ENCODE measurements around the gene ELF5.

The ELF5 gene

DNA sequence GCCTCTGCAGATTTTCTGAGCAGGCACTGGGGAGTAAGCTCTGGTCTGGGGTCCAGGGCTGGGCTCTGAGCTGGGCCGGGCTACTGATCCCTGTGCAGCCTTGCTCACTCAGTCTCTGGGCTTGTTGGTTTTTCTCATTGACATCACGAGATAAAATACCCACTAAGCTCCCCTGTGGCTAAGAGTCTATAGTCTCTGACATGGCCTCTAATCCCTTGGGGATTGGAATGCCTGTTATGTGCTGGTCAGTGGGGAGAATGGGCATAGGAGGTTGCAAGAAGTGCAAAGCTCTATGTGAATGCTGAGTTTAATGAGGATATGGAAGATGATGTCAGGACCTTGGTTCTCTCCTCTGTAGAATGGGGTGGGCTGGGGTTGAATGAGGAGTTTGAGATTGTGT is 23.3 kb downstream of the ELF5 start:
- Histone ChIP-seq H3K27me3 (ENCODE audit: insufficient read depth, low read length) (no peaks in the 10 kb centered on the region), H3K36me3 (ENCODE audit: insufficient read depth, low read length) (no peaks in the 10 kb centered on the region), H3K4me3 (ENCODE audit: low read length) (no peak overlapping the region), H3K9ac (ENCODE audit: low read depth, low read length) (no peak overlapping the region), H3K27ac (ENCODE audit: low read depth, low read length) (no peak overlapping the region), H3K4me1 (ENCODE audit: insufficient read depth, low read length) (no peaks in the 10 kb centered on the region), H3K9me3 (ENCODE audit: insufficient read depth, low read depth, low read length) (no peaks in the 10 kb centered on the region)
- WGBS = 80% methylated on average over 2 of the region's 2 CpGs

GRCh38 chr11:34488855-34489557 is 24.6 kb downstream of the ELF5 start:
- Histone ChIP-seq H3K27me3 (ENCODE audit: insufficient read depth, low read length) (no peaks in the 10 kb centered on the region), H3K9ac (ENCODE audit: low read depth, low read length) (no peak overlapping the region), H3K27ac (ENCODE audit: low read depth, low read length) (no peak overlapping the region), H3K9me3 (ENCODE audit: insufficient read depth, low read depth, low read length) (no peaks in the 10 kb centered on the region), H3K4me1 (ENCODE audit: insufficient read depth, low read length) (no peaks in the 10 kb centered on the region), H3K4me3 (ENCODE audit: low read length) (no peak overlapping the region), H3K36me3 (ENCODE audit: insufficient read depth, low read length) (no peaks in the 10 kb centered on the region)
- 94% methylated on average over 12 of the region's 12 CpGs for WGBS

GRCh38 chr11:34487430-34487829 is 26.2 kb downstream of the ELF5 start:
- Histone ChIP-seq H3K4me3 (ENCODE audit: low read length) (no peak overlapping the region), H3K36me3 (ENCODE audit: insufficient read depth, low read length) (no peaks in the 10 kb centered on the region), H3K27me3 (ENCODE audit: insufficient read depth, low read length) (no peaks in the 10 kb centered on the region), H3K9ac (ENCODE audit: low read depth, low read length) (no peak overlapping the region), H3K4me1 (ENCODE audit: insufficient read depth, low read length) (no peaks in the 10 kb centered on the region), H3K9me3 (ENCODE audit: insufficient read depth, low read depth, low read length) (no peaks in the 10 kb centered on the region), H3K27ac (ENCODE audit: low read depth, low read length) (no peak overlapping the region)
- 92% methylated on average over 7 of the region's 7 CpGs for WGBS

- no peak overlapping the region for H3K9ac ChIP-seq (ENCODE audit: low read depth, low read length)
- H3K36me3 ChIP-seq (ENCODE audit: insufficient read depth, low read length) = no peaks in the 10 kb centered on the region
- no peaks in the 10 kb centered on the region for H3K9me3 ChIP-seq (ENCODE audit: insufficient read depth, low read depth, low read length)
- H3K4me1 ChIP-seq (ENCODE audit: insufficient read depth, low read length) = no peaks in the 10 kb centered on the region
- no peak overlapping the region for H3K27ac ChIP-seq (ENCODE audit: low read depth, low read length)
- no peak overlapping the region for H3K4me3 ChIP-seq (ENCODE audit: low read length)
- WGBS = 91% methylated on average over 9 of the region's 9 CpGs
- no peaks in the 10 kb centered on the region for H3K27me3 ChIP-seq (ENCODE audit: insufficient read depth, low read length)
Observed at GRCh38 chr11:34483106-34483874, 30.3 kb downstream of the ELF5 start.

DNA sequence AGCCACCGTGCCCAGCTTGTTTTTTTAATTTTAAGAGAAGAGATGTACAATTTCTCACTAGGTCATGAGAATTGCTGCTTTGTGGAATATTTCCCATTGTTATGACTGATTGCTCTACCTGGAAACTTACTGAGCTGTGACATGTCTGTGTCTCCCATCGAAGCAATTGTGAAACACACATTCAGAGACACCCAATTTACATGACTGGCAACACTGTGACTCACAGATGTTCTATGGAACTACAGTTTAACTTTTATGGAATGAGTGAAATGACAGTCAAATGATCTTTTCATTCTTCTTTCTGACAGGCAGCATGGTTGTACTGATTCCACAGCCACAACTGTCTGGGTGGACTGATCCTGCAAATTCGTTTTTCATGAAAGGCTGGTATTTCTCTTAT is 32.3 kb downstream of the ELF5 start:
- Histone ChIP-seq H3K36me3 (ENCODE audit: insufficient read depth, low read length) (no peaks in the 10 kb centered on the region), H3K4me1 (ENCODE audit: insufficient read depth, low read length) (no peaks in the 10 kb centered on the region), H3K27me3 (ENCODE audit: insufficient read depth, low read length) (no peaks in the 10 kb centered on the region), H3K27ac (ENCODE audit: low read depth, low read length) (no peak overlapping the region), H3K9me3 (ENCODE audit: insufficient read depth, low read depth, low read length) (no peaks in the 10 kb centered on the region), H3K4me3 (ENCODE audit: low read length) (no peak overlapping the region), H3K9ac (ENCODE audit: low read depth, low read length) (no peak overlapping the region)
- 89% methylated on average over 3 of the region's 3 CpGs for WGBS

GRCh38 chr11:34480314-34480713 is 33.3 kb downstream of the ELF5 start:
- H3K4me3 ChIP-seq (ENCODE audit: low read length) = no peak overlapping the region
- no peak overlapping the region for H3K27ac ChIP-seq (ENCODE audit: low read depth, low read length)
- H3K36me3 ChIP-seq (ENCODE audit: insufficient read depth, low read length) = no peaks in the 10 kb centered on the region
- no peaks in the 10 kb centered on the region for H3K9me3 ChIP-seq (ENCODE audit: insufficient read depth, low read depth, low read length)
- no peak overlapping the region for H3K9ac ChIP-seq (ENCODE audit: low read depth, low read length)
- no peaks in the 10 kb centered on the region for H3K4me1 ChIP-seq (ENCODE audit: insufficient read depth, low read length)
- WGBS = 77% methylated on average over 2 of the region's 3 CpGs
- no peaks in the 10 kb centered on the region for H3K27me3 ChIP-seq (ENCODE audit: insufficient read depth, low read length)

- no peak overlapping the region for H3K27ac ChIP-seq (ENCODE audit: low read depth, low read length)
- no peaks in the 10 kb centered on the region for H3K27me3 ChIP-seq (ENCODE audit: insufficient read depth, low read length)
- H3K36me3 ChIP-seq (ENCODE audit: insufficient read depth, low read length) = no peaks in the 10 kb centered on the region
- no peak overlapping the region for H3K4me3 ChIP-seq (ENCODE audit: low read length)
- WGBS = 79% methylated on average over 8 of the region's 8 CpGs
- H3K9ac ChIP-seq (ENCODE audit: low read depth, low read length) = no peak overlapping the region
- H3K4me1 ChIP-seq (ENCODE audit: insufficient read depth, low read length) = no peaks in the 10 kb centered on the region
- H3K9me3 ChIP-seq (ENCODE audit: insufficient read depth, low read depth, low read length) = no peaks in the 10 kb centered on the region
Observed at GRCh38 chr11:34478845-34479663, 34.5 kb downstream of the ELF5 start.

DNA sequence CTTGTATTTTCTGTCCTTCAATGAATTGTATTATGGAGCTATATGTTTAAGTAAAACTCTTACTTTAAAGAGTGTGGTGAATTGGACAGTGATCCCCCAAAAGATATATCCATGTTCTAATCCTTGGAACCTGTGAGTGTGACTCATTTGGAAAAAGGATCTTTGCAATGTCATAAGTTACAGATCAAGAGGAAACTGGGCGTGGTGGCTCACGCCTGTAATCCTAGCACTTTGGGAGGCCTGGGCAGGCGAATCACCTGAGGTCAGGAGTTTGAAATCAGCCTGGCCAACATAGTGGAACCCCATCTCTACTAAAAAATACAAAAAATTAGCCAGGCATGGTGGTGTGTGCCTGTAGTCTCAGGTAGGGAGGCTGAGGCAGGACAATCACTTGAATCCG is 36.7 kb downstream of the ELF5 start:
- H3K36me3 ChIP-seq (ENCODE audit: insufficient read depth, low read length) = no peaks in the 10 kb centered on the region
- no peak overlapping the region for H3K9ac ChIP-seq (ENCODE audit: low read depth, low read length)
- H3K9me3 ChIP-seq (ENCODE audit: insufficient read depth, low read depth, low read length) = no peaks in the 10 kb centered on the region
- WGBS = 94% methylated on average over 4 of the region's 4 CpGs
- no peak overlapping the region for H3K4me3 ChIP-seq (ENCODE audit: low read length)
- H3K27ac ChIP-seq (ENCODE audit: low read depth, low read length) = no peak overlapping the region
- H3K27me3 ChIP-seq (ENCODE audit: insufficient read depth, low read length) = no peaks in the 10 kb centered on the region
- no peaks in the 10 kb centered on the region for H3K4me1 ChIP-seq (ENCODE audit: insufficient read depth, low read length)

GRCh38 chr11:34475656-34476055 is 37.9 kb downstream of the ELF5 start:
- Histone ChIP-seq H3K4me3 (ENCODE audit: low read length) (no peak overlapping the region), H3K27me3 (ENCODE audit: insufficient read depth, low read length) (no peaks in the 10 kb centered on the region), H3K9me3 (ENCODE audit: insufficient read depth, low read depth, low read length) (no peaks in the 10 kb centered on the region), H3K9ac (ENCODE audit: low read depth, low read length) (no peak overlapping the region), H3K4me1 (ENCODE audit: insufficient read depth, low read length) (no peaks in the 10 kb centered on the region), H3K36me3 (ENCODE audit: insufficient read depth, low read length) (no peaks in the 10 kb centered on the region), H3K27ac (ENCODE audit: low read depth, low read length) (no peak overlapping the region)
- WGBS = 82% methylated on average over 3 of the region's 3 CpGs

GRCh38 chr11:34473603-34474169 is 39.9 kb downstream of the ELF5 start:
- H3K27me3 ChIP-seq (ENCODE audit: insufficient read depth, low read length) = no peaks in the 10 kb centered on the region
- no peak overlapping the region for H3K9ac ChIP-seq (ENCODE audit: low read depth, low read length)
- no peaks in the 10 kb centered on the region for H3K9me3 ChIP-seq (ENCODE audit: insufficient read depth, low read depth, low read length)
- 93% methylated on average over 4 of the region's 4 CpGs for WGBS
- H3K4me3 ChIP-seq (ENCODE audit: low read length) = no peak overlapping the region
- no peaks in the 10 kb centered on the region for H3K4me1 ChIP-seq (ENCODE audit: insufficient read depth, low read length)
- no peaks in the 10 kb centered on the region for H3K36me3 ChIP-seq (ENCODE audit: insufficient read depth, low read length)
- no peak overlapping the region for H3K27ac ChIP-seq (ENCODE audit: low read depth, low read length)
